ENCODE data around the gene SDC3.

GRCh38 chr1:30915491-30916230, 7.1 kb upstream of the SDC3 start:
- TF ChIP-seq POLR2A (IDR thresholded peaks at IDR 0.05), result no peak
- TF ChIP-seq CTCF (IDR thresholded peaks at IDR 0.05), result no peak
